GM23338 (cell line): ENCODE results near the gene PLPP7. TPM values are rescaled to one million over a fixed set of nuclear protein-coding genes. Genes with fewer than 3 reads are reported as not detected.

Source experiments
- ATAC-seq: fragments of 200-7000 bp; cut with Tn5 transposase; 3 replicates; pipeline ENCODE4 v1.9.1; 2020
- DNase-seq: peaks from one replicate; pipeline ENCODE4 v3.0.0-alpha.2; 2015; ENCODE audit warnings: low spot score
- H2AFZ ChIP-seq: fragments of 200-600 bp; sonication (generic); 2 replicates; pipeline ENCODE4 v1.8.0; 2016; ENCODE audit warnings: antibody characterized with exemption, mild to moderate bottlenecking, moderate library complexity
- H3F3A ChIP-seq: fragments of 200-600 bp; sonication (generic); replicated peaks from 2 replicates; pipeline ENCODE4 v1.8.0; 2017; ENCODE audit warnings: antibody characterized with exemption, mixed run types, low read depth
- H3K27ac ChIP-seq: fragments of 200-600 bp; sonication (generic); 2 replicates; pipeline ENCODE4 v1.6.1; 2016; ENCODE audit warnings: low read depth
- H3K27me3 ChIP-seq: fragments of 200-600 bp; sonication (generic); 2 replicates; pipeline ENCODE4 v1.8.0; 2016; ENCODE audit warnings: mild to moderate bottlenecking, mixed run types, moderate library complexity; ENCODE audit not compliant: insufficient read depth
- H3K36me3 ChIP-seq: fragments of 200-600 bp; sonication (generic); 2 replicates; pipeline ENCODE4 v1.8.0; 2016; ENCODE audit warnings: mild to moderate bottlenecking; ENCODE audit not compliant: insufficient read depth
- H3K4me1 ChIP-seq: fragments of 200-600 bp; sonication (generic); 2 replicates; pipeline ENCODE4 v1.8.0; 2016; ENCODE audit warnings: mild to moderate bottlenecking, moderate library complexity; ENCODE audit not compliant: insufficient read depth
- H3K4me2 ChIP-seq: fragments of 200-600 bp; sonication (generic); 2 replicates; pipeline ENCODE4 v1.7.1; 2017; ENCODE audit warnings: mixed run types
- H3K4me3 ChIP-seq: fragments of 200-600 bp; sonication (generic); 2 replicates; pipeline ENCODE4 v1.6.1; 2016; ENCODE audit warnings: mixed run types
- H3K79me2 ChIP-seq: fragments of 200-600 bp; sonication (generic); replicated peaks from 2 replicates; pipeline ENCODE4 v1.8.0; 2017; ENCODE audit warnings: mild to moderate bottlenecking; ENCODE audit not compliant: insufficient read depth
- H3K9me2 ChIP-seq: fragments of 200-600 bp; sonication (generic); 2 replicates; pipeline ENCODE4 v1.8.0; 2017; ENCODE audit not compliant: insufficient read depth
- H4K20me1 ChIP-seq: fragments of 200-600 bp; sonication (generic); replicated peaks from 2 replicates; pipeline ENCODE4 v1.8.0; 2017; ENCODE audit warnings: mild to moderate bottlenecking; ENCODE audit not compliant: insufficient read depth
- H3K27ac Mint-ChIP-seq: 2 replicates; pipeline ENCODE4 v1.8.0; 2020; ENCODE audit warnings: inconsistent platforms, mild to moderate bottlenecking, moderate library complexity, mixed read lengths
- H3K27me3 Mint-ChIP-seq: 3 replicates; pipeline ENCODE4 v1.8.0; 2022; ENCODE audit warnings: low read depth, mild to moderate bottlenecking, moderate library complexity, mixed read lengths, inconsistent platforms; ENCODE audit not compliant: insufficient read depth, poor library complexity
- H3K36me3 Mint-ChIP-seq: 3 replicates; pipeline ENCODE4 v1.8.0; 2021; ENCODE audit warnings: low read depth, mild to moderate bottlenecking, inconsistent platforms, moderate library complexity, mixed read lengths
- H3K4me1 Mint-ChIP-seq: 3 replicates; pipeline ENCODE4 v1.8.0; 2020; ENCODE audit warnings: mild to moderate bottlenecking, inconsistent platforms, mixed read lengths
- H3K4me3 Mint-ChIP-seq: 3 replicates; pipeline ENCODE4 v1.8.0; 2021; ENCODE audit warnings: moderate library complexity, mild to moderate bottlenecking, inconsistent platforms, mixed read lengths
- H3K9me3 Mint-ChIP-seq: 3 replicates; pipeline ENCODE4 v1.8.0; 2020; ENCODE audit warnings: moderate library complexity, mild to moderate bottlenecking, inconsistent platforms, mixed read lengths
- ETS1 ChIP-seq: IDR thresholded peaks from 2 replicates; pipeline ENCODE4 v1.6.1; 2016; ENCODE audit warnings: antibody characterized with exemption
- EZH2 ChIP-seq: fragments of 200-600 bp; sonication (generic); IDR thresholded peaks from one replicate; pipeline ENCODE4 v1.8.0; 2017; ENCODE audit warnings: antibody characterized with exemption, mild to moderate bottlenecking, low read depth; ENCODE audit not compliant: unreplicated experiment
- JUNB ChIP-seq: IDR thresholded peaks from one replicate; pipeline ENCODE4 v1.6.1; 2016; ENCODE audit warnings: antibody characterized with exemption; ENCODE audit not compliant: unreplicated experiment
- NANOG ChIP-seq: IDR thresholded peaks from 2 replicates; pipeline ENCODE4 v1.6.1; 2016; ENCODE audit warnings: antibody characterized with exemption, borderline replicate concordance
- REST ChIP-seq: IDR thresholded peaks from one replicate; pipeline ENCODE4 v1.6.1; 2018; ENCODE audit warnings: antibody characterized with exemption; ENCODE audit not compliant: unreplicated experiment
- ZNF114 ChIP-seq: fragments of 250-450 bp; sonication (Bioruptor Pico); IDR thresholded peaks from 2 replicates; pipeline ENCODE4 v1.5.0; 2020; ENCODE audit warnings: mild to moderate bottlenecking, moderate library complexity
- polyA plus RNA-seq: library from polyadenylated mRNA; unstranded; fragments of >200 nt; fragmentation: Nextera tagmentation; extraction: Ambion mirVana; gene quantifications from 2 replicates; pipeline ENCODE4 v1.2.1, GENCODE V29; 2016
- total RNA-seq: library from RNA; depleted of rRNA; stranded (reverse); fragments of >200 nt; shearing (Covaris generic); gene quantifications from 2 replicates; pipeline ENCODE4 v1.2.3, GENCODE V29; 2014

The PLPP7 gene
- total and polyA plus RNA-seq, 2 experiments from 2014 or later = 1.6 to 2.4 TPM

GRCh38 chr9:131259916-131260597, 29.5 kb upstream of the PLPP7 start:
- H3K4me3 Mint-ChIP-seq = no peak overlapping the region; the same call in 2 of the 3 replicates
- peak; percentile 5 for DNase-seq

GRCh38 chr9:131260751-131261452, 28.6 kb upstream of the PLPP7 start:
- ATAC-seq (no peak), DNase-seq (peak; percentile 0)
- no peak overlapping the region; the same call in 1 of the 2 replicates for H3K27ac Mint-ChIP-seq
- H3K36me3 ChIP-seq = no peaks in the 10 kb centered on the region
- peaks cover 15% of the 10 kb centered on the region for H3K27me3 Mint-ChIP-seq
- no peaks in the 10 kb centered on the region for H4K20me1 ChIP-seq
- H3K4me3 Mint-ChIP-seq = no peak overlapping the region
- no peaks in the 10 kb centered on the region for H3K79me2 ChIP-seq
- H3K36me3 Mint-ChIP-seq = no peaks in the 10 kb centered on the region; the same call in 2 of the 3 replicates
- no peaks in the 10 kb centered on the region for H3K4me1 ChIP-seq
- H3K4me3 ChIP-seq = no peak overlapping the region
- H3K27ac ChIP-seq = peak overlapping the region; percentile 84; the same call in 1 of the 2 replicates
- 0 out of 2 replicates have a peak, but pooled peaks cover 4% of the 10 kb centered on the region for H3F3A ChIP-seq
- peaks cover 27% of the 10 kb centered on the region for H3K4me1 Mint-ChIP-seq
- no peaks in the 10 kb centered on the region for H3K9me3 Mint-ChIP-seq
- TF ChIP-seq REST (no peak), NANOG (no peak), ETS1 (no peak), JUNB (no peak), ZNF114 (CRISPR knock-in tag) (no peak)
- no peak overlapping the region for H2AFZ ChIP-seq
- H3K4me2 ChIP-seq = no peak overlapping the region
- H3K9me2 ChIP-seq = no peaks in the 10 kb centered on the region
- H3K27me3 ChIP-seq = no peaks in the 10 kb centered on the region

More at GRCh38 chr9:131259916-131260597, 29.5 kb upstream of the PLPP7 start:
- no peaks in the 10 kb centered on the region for H3K4me1 ChIP-seq
- H3K9me3 Mint-ChIP-seq = no peaks in the 10 kb centered on the region
- no peak overlapping the region for H2AFZ ChIP-seq
- H3F3A ChIP-seq = 0 out of 2 replicates have a peak, but pooled peaks cover 4% of the 10 kb centered on the region
- H3K36me3 Mint-ChIP-seq = no peaks in the 10 kb centered on the region; the same call in 2 of the 3 replicates
- H3K27ac Mint-ChIP-seq = no peak overlapping the region
- ATAC-seq = no peak; the same call in 2 of the 3 replicates
- H3K9me2 ChIP-seq = no peaks in the 10 kb centered on the region
- H3K4me1 Mint-ChIP-seq = peaks cover 28% of the 10 kb centered on the region
- no peaks in the 10 kb centered on the region for H3K27me3 ChIP-seq
- H4K20me1 ChIP-seq = no peaks in the 10 kb centered on the region
- H3K27me3 Mint-ChIP-seq = peaks cover 16% of the 10 kb centered on the region
- no peaks in the 10 kb centered on the region for H3K79me2 ChIP-seq
- peak overlapping the region; percentile 84 for H3K27ac ChIP-seq
- H3K4me3 ChIP-seq = no peak overlapping the region
- TF ChIP-seq REST = no peak
- no peak for TF ChIP-seq ZNF114 (CRISPR knock-in tag)
- TF ChIP-seq EZH2 = no peak
- no peak for TF ChIP-seq JUNB
- H3K4me2 ChIP-seq = no peak overlapping the region
- H3K36me3 ChIP-seq = no peaks in the 10 kb centered on the region
